SK-N-SH treated with all-trans-retinoic acid at 6 μM for 48 hours (cell line): ENCODE results near the gene KLF6.

ENCODE experiments used
- ATAC-seq: fragments of 200-7000 bp; cut with Tn5 transposase; 3 replicates; pipeline ENCODE4 v1.9.1; 2020; ENCODE audit warnings: mild to moderate bottlenecking, moderate library complexity
- ARNTL ChIP-seq: fragments of 450-650 bp; formaldehyde crosslinking; IDR thresholded peaks from 2 replicates; pipeline ENCODE4 v1.5.0; 2020; ENCODE audit warnings: low read depth, mild to moderate bottlenecking, moderate library complexity, borderline replicate concordance
- CSDC2 ChIP-seq: fragments of 250-450 bp; sonication (Bioruptor Pico); IDR thresholded peaks from 2 replicates; pipeline ENCODE4 v1.5.0; 2020; ENCODE audit warnings: mild to moderate bottlenecking, moderate library complexity
- ESRRG ChIP-seq: fragments of 250-450 bp; sonication (Bioruptor Pico); IDR thresholded peaks from 2 replicates; pipeline ENCODE4 v1.6.1; 2021; ENCODE audit warnings: mild to moderate bottlenecking
- GLIS3 ChIP-seq: fragments of 250-450 bp; sonication (Bioruptor Pico); IDR thresholded peaks from 2 replicates; pipeline ENCODE4 v1.5.0; 2020; ENCODE audit warnings: mild to moderate bottlenecking, moderate library complexity
- ISL1 ChIP-seq: fragments of 250-450 bp; sonication (Bioruptor Pico); IDR thresholded peaks from 2 replicates; pipeline ENCODE4 v2.1.2; 2022; ENCODE audit warnings: mild to moderate bottlenecking, moderate library complexity
- OSR1 ChIP-seq: fragments of 250-450 bp; sonication (Bioruptor Pico); IDR thresholded peaks from 2 replicates; pipeline ENCODE4 v1.8.0; 2022; ENCODE audit warnings: moderate library complexity, mild to moderate bottlenecking, inconsistent platforms
- PPARA ChIP-seq: fragments of 250-450 bp; sonication (Bioruptor Pico); IDR thresholded peaks from 2 replicates; pipeline ENCODE4 v1.5.0; 2020; ENCODE audit warnings: mild to moderate bottlenecking, borderline replicate concordance
- RARB ChIP-seq: fragments of 250-450 bp; sonication (Bioruptor Pico); IDR thresholded peaks from 2 replicates; pipeline ENCODE4 v1.8.0; 2021; ENCODE audit warnings: mild to moderate bottlenecking, moderate library complexity
- SNAI2 ChIP-seq: fragments of 250-450 bp; sonication (Bioruptor Pico); IDR thresholded peaks from 2 replicates; pipeline ENCODE4 v1.5.0; 2020; ENCODE audit warnings: mild to moderate bottlenecking, moderate library complexity
- TCF4 ChIP-seq: fragments of 250-450 bp; sonication (Bioruptor Pico); IDR thresholded peaks from 2 replicates; pipeline ENCODE4 v1.8.0; 2021; ENCODE audit warnings: mild to moderate bottlenecking, moderate library complexity, borderline replicate concordance
- ZFP3 ChIP-seq: fragments of 250-450 bp; sonication (Bioruptor Pico); IDR thresholded peaks from 2 replicates; pipeline ENCODE4 v1.5.0; 2020; ENCODE audit warnings: mild to moderate bottlenecking, moderate library complexity
- ZFP30 ChIP-seq: fragments of 450-650 bp; formaldehyde crosslinking; IDR thresholded peaks from 2 replicates; pipeline ENCODE4 v1.5.0; 2022; ENCODE audit warnings: mild to moderate bottlenecking, moderate library complexity
- ZNF565 ChIP-seq: fragments of 450-650 bp; formaldehyde crosslinking; conservative IDR thresholded peaks from 2 replicates; pipeline ENCODE4 v1.5.0; 2020; ENCODE audit warnings: low read depth, mild to moderate bottlenecking, moderate library complexity
- ZNF70 ChIP-seq: fragments of 450-650 bp; formaldehyde crosslinking; IDR thresholded peaks from 2 replicates; pipeline ENCODE4 v1.5.0; 2020; ENCODE audit warnings: mild to moderate bottlenecking, moderate library complexity
- ZNF8 ChIP-seq: fragments of 450-650 bp; formaldehyde crosslinking; IDR thresholded peaks from 2 replicates; pipeline ENCODE4 v1.5.0; 2020; ENCODE audit warnings: mild to moderate bottlenecking, moderate library complexity
- TF ChIP-seq, protein P1 (sequence below): fragments of 250-450 bp; sonication (Bioruptor Pico); IDR thresholded peaks from 2 replicates; pipeline ENCODE4 v1.5.1; 2020; ENCODE audit warnings: low read depth, mild to moderate bottlenecking, moderate library complexity
- TF ChIP-seq, protein P2 (sequence below): fragments of 250-450 bp; sonication (Bioruptor Pico); IDR thresholded peaks from 2 replicates; pipeline ENCODE4 v1.5.0; 2020; ENCODE audit warnings: mild to moderate bottlenecking, moderate library complexity
- TF ChIP-seq, protein P3 (sequence below): fragments of 250-450 bp; sonication (Bioruptor Pico); IDR thresholded peaks from 2 replicates; pipeline ENCODE4 v1.8.0; 2020; ENCODE audit warnings: mild to moderate bottlenecking, moderate library complexity, borderline replicate concordance
- TF ChIP-seq, protein P4 (sequence below): fragments of 250-450 bp; sonication (Bioruptor Pico); IDR thresholded peaks from 2 replicates; pipeline ENCODE4 v1.8.0; 2021; ENCODE audit warnings: low read depth, mild to moderate bottlenecking, moderate library complexity, borderline replicate concordance
- TF ChIP-seq, protein P5 (sequence below): fragments of 250-450 bp; sonication (Bioruptor Pico); IDR thresholded peaks from 2 replicates; pipeline ENCODE4 v1.5.1; 2021; ENCODE audit warnings: mild to moderate bottlenecking, moderate library complexity

KLF6 gene

DNA sequence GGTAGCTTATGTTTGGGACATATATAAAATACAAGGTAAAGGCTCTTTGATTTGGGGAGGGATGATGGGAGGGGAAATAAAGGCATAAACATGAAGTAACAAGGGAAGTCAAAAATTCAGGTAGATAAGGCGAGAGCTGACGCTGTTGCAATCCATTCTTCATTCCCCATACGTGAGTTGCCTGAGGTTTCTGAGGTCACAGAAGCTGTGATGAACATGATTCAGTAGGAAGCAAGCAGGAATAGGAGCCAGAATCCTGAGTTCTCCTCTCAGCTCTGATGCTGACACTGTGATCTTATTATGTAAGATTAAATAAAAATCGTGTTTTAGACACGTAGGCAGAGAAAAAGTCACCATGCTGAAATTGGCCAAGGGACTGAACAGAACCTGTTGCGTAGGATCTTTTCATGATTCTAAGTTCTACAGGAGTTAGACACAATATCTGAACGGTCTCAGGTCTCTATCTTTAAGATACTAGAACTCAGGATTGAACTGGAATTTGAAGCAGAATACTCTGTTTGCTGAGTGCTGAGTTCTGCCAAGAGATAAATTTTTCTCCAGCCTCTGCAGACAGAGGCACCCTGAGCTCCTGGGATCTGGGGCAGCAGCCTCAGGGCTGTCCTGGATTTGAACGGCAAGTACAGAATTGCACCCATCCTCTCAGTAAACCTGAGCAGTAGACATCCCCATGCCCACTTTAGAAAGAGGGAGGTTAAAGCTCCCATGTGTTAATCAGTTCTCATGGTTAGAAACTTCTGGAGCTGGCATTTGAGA is 21.0 kb downstream of the KLF6 start:
- ATAC-seq: peak; percentile 62
- TF ChIP-seq, protein P1, sequence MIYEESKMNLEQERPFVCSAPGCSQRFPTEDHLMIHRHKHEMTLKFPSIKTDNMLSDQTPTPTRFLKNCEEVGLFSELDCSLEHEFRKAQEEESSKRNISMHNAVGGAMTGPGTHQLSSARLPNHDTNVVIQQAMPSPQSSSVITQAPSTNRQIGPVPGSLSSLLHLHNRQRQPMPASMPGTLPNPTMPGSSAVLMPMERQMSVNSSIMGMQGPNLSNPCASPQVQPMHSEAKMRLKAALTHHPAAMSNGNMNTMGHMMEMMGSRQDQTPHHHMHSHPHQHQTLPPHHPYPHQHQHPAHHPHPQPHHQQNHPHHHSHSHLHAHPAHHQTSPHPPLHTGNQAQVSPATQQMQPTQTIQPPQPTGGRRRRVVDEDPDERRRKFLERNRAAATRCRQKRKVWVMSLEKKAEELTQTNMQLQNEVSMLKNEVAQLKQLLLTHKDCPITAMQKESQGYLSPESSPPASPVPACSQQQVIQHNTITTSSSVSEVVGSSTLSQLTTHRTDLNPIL (CRISPR knock-in tag): no peak
- no peak for TF ChIP-seq ZNF70 (CRISPR knock-in tag)

DNA sequence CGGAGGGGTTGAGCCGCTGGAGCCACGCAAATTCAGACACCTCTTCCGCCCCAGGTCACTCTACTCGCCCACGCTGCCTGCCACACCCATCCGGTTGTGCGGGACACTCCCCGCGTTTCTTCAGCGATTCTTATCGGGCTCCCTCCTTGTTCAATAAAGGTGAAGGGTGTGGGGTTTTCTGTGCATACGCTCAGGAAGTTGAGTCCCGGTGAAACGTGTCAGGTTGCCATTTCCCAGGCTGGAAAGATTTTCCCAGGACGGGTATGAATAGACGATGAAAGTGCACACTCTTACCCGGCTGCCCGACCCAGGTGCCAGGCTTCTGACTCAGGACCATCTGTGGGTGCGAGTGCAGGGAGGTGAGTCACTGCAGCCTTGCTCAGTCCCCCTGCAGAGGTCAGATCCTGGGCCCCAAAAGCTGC is 22.0 kb downstream of the KLF6 start:
- ATAC-seq: peak; percentile 63

DNA sequence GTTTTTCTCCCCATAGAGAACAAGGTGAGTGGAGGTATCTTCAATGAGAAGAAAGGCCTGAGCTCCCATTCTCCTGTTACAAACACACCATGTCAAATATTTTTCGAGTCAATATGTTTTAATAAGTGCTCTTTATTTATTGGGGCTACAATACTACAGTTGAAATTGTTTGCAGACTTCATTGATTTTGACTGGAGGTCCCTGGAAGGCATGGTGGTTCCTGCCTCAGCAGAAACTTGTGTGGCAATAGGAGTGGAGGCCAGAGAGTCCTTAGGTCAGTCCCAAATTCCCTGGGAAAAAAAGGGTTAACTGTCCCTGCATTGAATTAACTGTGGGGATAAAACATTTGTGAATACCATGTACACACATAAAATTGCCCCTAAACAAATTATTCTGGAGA is 22.7 kb downstream of the KLF6 start:
- TF ChIP-seq ZNF565 (CRISPR knock-in tag) (no peak), ESRRG (CRISPR knock-in tag) (no peak), OSR1 (CRISPR knock-in tag) (no peak), ZFP30 (CRISPR knock-in tag) (no peak), TCF4 (CRISPR knock-in tag) (no peak), GLIS3 (CRISPR knock-in tag) (no peak), CSDC2 (CRISPR knock-in tag) (no peak), ARNTL (CRISPR knock-in tag) (no peak), ZNF8 (CRISPR knock-in tag) (no peak), ZNF70 (CRISPR knock-in tag) (no peak), ZFP3 (CRISPR knock-in tag) (no peak), PPARA (CRISPR knock-in tag) (no peak), RARB (CRISPR knock-in tag) (no peak), ISL1 (CRISPR knock-in tag) (no peak), SNAI2 (no peak)
- TF ChIP-seq, protein P2, sequence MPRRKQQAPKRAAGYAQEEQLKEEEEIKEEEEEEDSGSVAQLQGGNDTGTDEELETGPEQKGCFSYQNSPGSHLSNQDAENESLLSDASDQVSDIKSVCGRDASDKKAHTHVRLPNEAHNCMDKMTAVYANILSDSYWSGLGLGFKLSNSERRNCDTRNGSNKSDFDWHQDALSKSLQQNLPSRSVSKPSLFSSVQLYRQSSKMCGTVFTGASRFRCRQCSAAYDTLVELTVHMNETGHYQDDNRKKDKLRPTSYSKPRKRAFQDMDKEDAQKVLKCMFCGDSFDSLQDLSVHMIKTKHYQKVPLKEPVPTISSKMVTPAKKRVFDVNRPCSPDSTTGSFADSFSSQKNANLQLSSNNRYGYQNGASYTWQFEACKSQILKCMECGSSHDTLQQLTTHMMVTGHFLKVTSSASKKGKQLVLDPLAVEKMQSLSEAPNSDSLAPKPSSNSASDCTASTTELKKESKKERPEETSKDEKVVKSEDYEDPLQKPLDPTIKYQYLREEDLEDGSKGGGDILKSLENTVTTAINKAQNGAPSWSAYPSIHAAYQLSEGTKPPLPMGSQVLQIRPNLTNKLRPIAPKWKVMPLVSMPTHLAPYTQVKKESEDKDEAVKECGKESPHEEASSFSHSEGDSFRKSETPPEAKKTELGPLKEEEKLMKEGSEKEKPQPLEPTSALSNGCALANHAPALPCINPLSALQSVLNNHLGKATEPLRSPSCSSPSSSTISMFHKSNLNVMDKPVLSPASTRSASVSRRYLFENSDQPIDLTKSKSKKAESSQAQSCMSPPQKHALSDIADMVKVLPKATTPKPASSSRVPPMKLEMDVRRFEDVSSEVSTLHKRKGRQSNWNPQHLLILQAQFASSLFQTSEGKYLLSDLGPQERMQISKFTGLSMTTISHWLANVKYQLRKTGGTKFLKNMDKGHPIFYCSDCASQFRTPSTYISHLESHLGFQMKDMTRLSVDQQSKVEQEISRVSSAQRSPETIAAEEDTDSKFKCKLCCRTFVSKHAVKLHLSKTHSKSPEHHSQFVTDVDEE (CRISPR knock-in tag): no peak
- TF ChIP-seq, protein P3, sequence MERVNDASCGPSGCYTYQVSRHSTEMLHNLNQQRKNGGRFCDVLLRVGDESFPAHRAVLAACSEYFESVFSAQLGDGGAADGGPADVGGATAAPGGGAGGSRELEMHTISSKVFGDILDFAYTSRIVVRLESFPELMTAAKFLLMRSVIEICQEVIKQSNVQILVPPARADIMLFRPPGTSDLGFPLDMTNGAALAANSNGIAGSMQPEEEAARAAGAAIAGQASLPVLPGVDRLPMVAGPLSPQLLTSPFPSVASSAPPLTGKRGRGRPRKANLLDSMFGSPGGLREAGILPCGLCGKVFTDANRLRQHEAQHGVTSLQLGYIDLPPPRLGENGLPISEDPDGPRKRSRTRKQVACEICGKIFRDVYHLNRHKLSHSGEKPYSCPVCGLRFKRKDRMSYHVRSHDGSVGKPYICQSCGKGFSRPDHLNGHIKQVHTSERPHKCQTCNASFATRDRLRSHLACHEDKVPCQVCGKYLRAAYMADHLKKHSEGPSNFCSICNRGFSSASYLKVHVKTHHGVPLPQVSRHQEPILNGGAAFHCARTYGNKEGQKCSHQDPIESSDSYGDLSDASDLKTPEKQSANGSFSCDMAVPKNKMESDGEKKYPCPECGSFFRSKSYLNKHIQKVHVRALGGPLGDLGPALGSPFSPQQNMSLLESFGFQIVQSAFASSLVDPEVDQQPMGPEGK (CRISPR knock-in tag): no peak
- TF ChIP-seq, protein P4, sequence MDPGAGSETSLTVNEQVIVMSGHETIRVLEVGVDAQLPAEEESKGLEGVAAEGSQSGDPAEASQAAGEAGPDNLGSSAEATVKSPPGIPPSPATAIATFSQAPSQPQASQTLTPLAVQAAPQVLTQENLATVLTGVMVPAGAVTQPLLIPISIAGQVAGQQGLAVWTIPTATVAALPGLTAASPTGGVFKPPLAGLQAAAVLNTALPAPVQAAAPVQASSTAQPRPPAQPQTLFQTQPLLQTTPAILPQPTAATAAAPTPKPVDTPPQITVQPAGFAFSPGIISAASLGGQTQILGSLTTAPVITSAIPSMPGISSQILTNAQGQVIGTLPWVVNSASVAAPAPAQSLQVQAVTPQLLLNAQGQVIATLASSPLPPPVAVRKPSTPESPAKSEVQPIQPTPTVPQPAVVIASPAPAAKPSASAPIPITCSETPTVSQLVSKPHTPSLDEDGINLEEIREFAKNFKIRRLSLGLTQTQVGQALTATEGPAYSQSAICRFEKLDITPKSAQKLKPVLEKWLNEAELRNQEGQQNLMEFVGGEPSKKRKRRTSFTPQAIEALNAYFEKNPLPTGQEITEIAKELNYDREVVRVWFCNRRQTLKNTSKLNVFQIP: no peak
- TF ChIP-seq, protein P5, sequence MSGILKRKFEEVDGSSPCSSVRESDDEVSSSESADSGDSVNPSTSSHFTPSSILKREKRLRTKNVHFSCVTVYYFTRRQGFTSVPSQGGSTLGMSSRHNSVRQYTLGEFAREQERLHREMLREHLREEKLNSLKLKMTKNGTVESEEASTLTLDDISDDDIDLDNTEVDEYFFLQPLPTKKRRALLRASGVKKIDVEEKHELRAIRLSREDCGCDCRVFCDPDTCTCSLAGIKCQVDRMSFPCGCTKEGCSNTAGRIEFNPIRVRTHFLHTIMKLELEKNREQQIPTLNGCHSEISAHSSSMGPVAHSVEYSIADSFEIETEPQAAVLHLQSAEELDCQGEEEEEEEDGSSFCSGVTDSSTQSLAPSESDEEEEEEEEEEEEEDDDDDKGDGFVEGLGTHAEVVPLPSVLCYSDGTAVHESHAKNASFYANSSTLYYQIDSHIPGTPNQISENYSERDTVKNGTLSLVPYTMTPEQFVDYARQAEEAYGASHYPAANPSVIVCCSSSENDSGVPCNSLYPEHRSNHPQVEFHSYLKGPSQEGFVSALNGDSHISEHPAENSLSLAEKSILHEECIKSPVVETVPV (CRISPR knock-in tag): no peak
- no peak for ATAC-seq

More for the DNA sequence above, 22.0 kb downstream of the KLF6 start:
- no peak for TF ChIP-seq ARNTL (CRISPR knock-in tag)
- peak; percentile 77; the same call in 1 of the 2 replicates for TF ChIP-seq ZFP3 (CRISPR knock-in tag)
